Measurements from ENCODE around the gene ZNF165.
A peak's percentile ranks its signal among the peaks of the same experiment; 100 is the strongest.
"Not testable (repeated sequence)": the region's sequence is repeated elsewhere in the genome, so short reads cannot be mapped to it uniquely, and the experiment has no call there.

ZNF165 gene

GRCh38 chr6:28080381-28080630 lies at the start of gene ZNF165:
TSS of gene ZNF165 (plus strand) at chr6:28080568. CDS start at chr6:28085481, 4,913 bp downstream.
- Histone ChIP-seq H3K27ac (peak within 1 kb of the TSS; percentile 81), H3K4me1 (ENCODE audit: control insufficient read depth in 1 of 2, insufficient read depth in 1 of 2, low read depth in 1 of 2, low read length in 1 of 2) (peaks cover 6 to 12% of the 10 kb centered on the region in 2 experiments), H3K4me3 (ENCODE audit: low read depth in 1 of 2, low read length in 1 of 2) (peak within 1 kb of the TSS; percentile 72 to 82)
- H3K36me3 ChIP-seq, H3K27me3 ChIP-seq, H3K9me3 ChIP-seq: not testable (repeated sequence)

DNA sequence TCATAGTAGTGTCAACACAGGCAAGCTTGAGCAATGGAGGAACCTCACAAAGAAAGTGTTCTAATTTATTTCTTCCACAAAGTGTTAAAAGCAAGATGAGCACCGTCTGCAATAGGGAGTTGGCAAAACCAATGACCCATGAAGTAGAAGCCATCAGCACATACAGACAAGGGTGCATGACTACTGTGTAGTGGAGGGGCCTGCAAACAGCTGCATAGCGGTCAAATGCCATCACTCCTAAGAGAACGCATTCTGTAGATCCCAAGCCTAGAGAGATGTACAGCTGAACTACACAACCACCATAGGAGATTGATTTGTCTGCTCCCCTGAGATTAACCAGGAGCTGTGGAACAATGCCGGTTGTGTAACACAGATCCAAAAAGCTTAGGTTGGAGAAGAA lies 26.8 kb upstream of the ZNF165 start:
- TF ChIP-seq CTCF (IDR thresholded peaks at IDR 0.05), result no peak
- Histone ChIP-seq H3K9me3 (peaks cover 4% of the 10 kb centered on the region), H3K27ac (no peak overlapping the region), H3K27me3 (peaks cover 26% of the 10 kb centered on the region), H3K4me3 (ENCODE audit: low read depth in 1 of 2, low read length in 1 of 2) (no peak overlapping the region), H3K36me3 (no peaks in the 10 kb centered on the region), H3K4me1 (ENCODE audit: control insufficient read depth in 1 of 2, insufficient read depth in 1 of 2, low read depth in 1 of 2, low read length in 1 of 2) (no peaks in the 10 kb centered on the region)

DNA sequence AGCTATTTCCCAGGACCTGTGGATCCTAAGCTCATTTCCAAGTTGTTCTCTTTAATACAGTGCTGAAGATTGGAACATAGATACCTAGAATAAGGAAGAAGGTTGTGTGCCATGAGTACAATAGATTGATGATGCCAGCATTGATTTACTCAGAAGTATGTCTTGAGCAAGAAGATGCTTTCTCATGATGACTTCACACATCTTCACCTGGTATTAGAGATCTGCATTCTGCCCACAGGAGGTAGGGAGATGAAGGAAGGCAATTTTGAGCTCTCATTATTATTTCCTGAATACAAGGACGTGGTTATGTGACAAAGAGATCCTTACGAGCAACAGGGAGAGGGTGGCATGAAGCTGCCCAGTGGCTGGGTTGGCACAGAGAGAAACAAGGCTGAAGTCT lies 20.0 kb upstream of the ZNF165 start:
- peaks cover 4% of the 10 kb centered on the region for H3K9me3 ChIP-seq
- no peak overlapping the region for H3K27ac ChIP-seq
- H3K27me3 ChIP-seq, result peaks cover 42% of the 10 kb centered on the region
- no peaks in the 10 kb centered on the region for H3K36me3 ChIP-seq
- no peak for TF ChIP-seq CTCF (IDR thresholded peaks at IDR 0.05)
- no peaks in the 10 kb centered on the region for H3K4me1 ChIP-seq (ENCODE audit: control insufficient read depth in 1 of 2, insufficient read depth in 1 of 2, low read depth in 1 of 2, low read length in 1 of 2)
- no peak overlapping the region for H3K4me3 ChIP-seq (ENCODE audit: low read depth in 1 of 2, low read length in 1 of 2)

- TF ChIP-seq CTCF (IDR thresholded peaks at IDR 0.05), result no peak
- Histone ChIP-seq H3K9me3 (no peaks in the 10 kb centered on the region), H3K27me3 (peaks cover 58% of the 10 kb centered on the region), H3K4me3 (ENCODE audit: low read depth in 1 of 2, low read length in 1 of 2) (no peak overlapping the region), H3K36me3 (no peaks in the 10 kb centered on the region), H3K27ac (no peak overlapping the region), H3K4me1 (ENCODE audit: control insufficient read depth in 1 of 2, insufficient read depth in 1 of 2, low read depth in 1 of 2, low read length in 1 of 2) (no peaks in the 10 kb centered on the region)
Measured at GRCh38 chr6:28064272-28064671, 16.1 kb upstream of the ZNF165 start.

GRCh38 chr6:28068067-28068466 lies 12.3 kb upstream of the ZNF165 start:
- Histone ChIP-seq H3K9me3 (no peaks in the 10 kb centered on the region), H3K27me3 (peaks cover 57% of the 10 kb centered on the region), H3K36me3 (no peaks in the 10 kb centered on the region), H3K4me3 (ENCODE audit: low read depth in 1 of 2, low read length in 1 of 2) (no peak overlapping the region), H3K4me1 (ENCODE audit: control insufficient read depth in 1 of 2, insufficient read depth in 1 of 2, low read depth in 1 of 2, low read length in 1 of 2) (no peaks in the 10 kb centered on the region), H3K27ac (no peak overlapping the region)
- no peak for TF ChIP-seq CTCF (IDR thresholded peaks at IDR 0.05)

DNA sequence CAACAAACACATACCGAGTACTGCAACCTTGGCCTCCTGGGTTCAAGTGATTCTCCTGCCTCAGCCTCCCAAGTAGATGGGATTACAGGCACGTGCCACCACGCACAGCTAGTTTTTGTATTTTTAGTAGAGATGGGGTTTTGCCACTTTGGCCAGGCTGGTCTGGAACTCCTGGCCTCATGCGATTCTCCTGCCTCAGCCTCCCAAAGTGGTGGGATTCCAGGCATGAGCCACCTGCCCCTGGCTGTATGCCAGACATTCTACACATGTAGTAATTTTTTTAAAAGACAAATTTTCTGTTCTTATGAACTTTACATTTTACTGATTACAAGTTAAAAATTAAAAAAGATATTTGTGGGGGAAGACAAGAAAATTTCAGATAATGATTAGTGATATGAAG lies 9.4 kb upstream of the ZNF165 start:
- H3K36me3 ChIP-seq; H3K4me1 ChIP-seq (ENCODE audit: control insufficient read depth in 1 of 2, insufficient read depth in 1 of 2, low read depth in 1 of 2, low read length in 1 of 2); H3K4me3 ChIP-seq (ENCODE audit: low read depth in 1 of 2, low read length in 1 of 2); H3K9me3 ChIP-seq; H3K27ac ChIP-seq: not testable (repeated sequence)
- peaks cover 52% of the 10 kb centered on the region for H3K27me3 ChIP-seq

GRCh38 chr6:28078050-28078449 lies 2.3 kb upstream of the ZNF165 start:
- no peak for TF ChIP-seq CTCF (IDR thresholded peaks at IDR 0.05)
- Histone ChIP-seq H3K36me3 (no peaks in the 10 kb centered on the region), H3K9me3 (no peaks in the 10 kb centered on the region), H3K27me3 (peaks cover 16% of the 10 kb centered on the region), H3K4me1 (ENCODE audit: control insufficient read depth in 1 of 2, insufficient read depth in 1 of 2, low read depth in 1 of 2, low read length in 1 of 2) (peaks cover 6 to 12% of the 10 kb centered on the region in 2 experiments), H3K27ac (no peak overlapping the region), H3K4me3 (ENCODE audit: low read depth in 1 of 2, low read length in 1 of 2) (no peak overlapping the region)
